ENCODE measurements around the gene IPPK.

GRCh38 chr9:92638621-92639101 is 31.3 kb downstream of the IPPK start:
- TF ChIP-seq EZH2 (IDR thresholded peaks at IDR 0.05; ENCODE audit: insufficient read depth, poor library complexity, severe bottlenecking) (no peak), EZH2phosphoT487 (IDR thresholded peaks at IDR 0.05; ENCODE audit: insufficient read depth, low read depth) (no peak)

All from GM23248 (cell line).